ENCODE measurements around the gene C21orf58. TPM values are rescaled to one million over a fixed set of nuclear protein-coding genes. Genes with fewer than 3 reads are reported as not detected.

C21orf58 gene
- polyA plus RNA-seq, 3 donors = 0.15 to 0.73 (median 0.21) TPM

DNA sequence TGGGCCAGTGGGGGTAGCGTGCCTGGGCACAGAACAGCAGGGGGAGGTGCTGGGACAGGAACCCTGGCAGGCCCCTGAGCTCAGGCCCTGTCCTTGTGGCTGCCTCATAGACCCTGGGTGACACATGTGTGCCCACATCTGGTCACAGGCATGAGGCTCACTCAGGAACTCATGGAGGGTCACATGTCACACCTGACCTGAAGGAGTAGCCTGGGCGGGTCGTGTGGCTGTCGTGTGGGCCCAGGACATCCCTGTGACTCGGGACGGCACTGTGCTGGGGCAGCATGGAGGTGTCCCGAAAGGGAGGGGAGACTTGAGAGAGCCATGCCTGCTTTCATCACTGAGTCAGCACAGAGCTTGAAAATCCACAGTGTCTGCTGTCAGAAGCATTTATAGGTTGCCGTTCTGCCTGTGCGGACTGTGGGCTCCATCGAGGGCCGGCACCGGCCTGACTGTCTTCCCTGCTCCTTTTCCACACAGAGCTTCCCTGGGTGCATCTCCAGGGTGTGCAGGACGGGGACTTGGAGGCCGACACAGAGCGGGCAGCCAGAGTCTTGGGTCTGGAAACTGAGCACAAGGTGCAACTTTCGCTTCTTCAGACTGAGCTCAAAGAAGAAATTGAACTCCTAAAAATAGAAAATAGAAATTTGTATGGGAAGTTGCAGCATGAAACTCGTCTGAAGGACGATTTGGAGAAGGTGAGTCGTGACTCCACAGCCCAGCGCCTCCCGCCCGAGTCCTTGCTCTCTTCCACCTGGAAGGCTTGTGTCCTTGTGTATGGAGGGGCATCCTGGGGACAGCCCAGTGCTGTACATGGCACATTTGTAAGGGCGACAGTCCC, 33.0 kb upstream of the C21orf58 start:
- H3K27me3 ChIP-seq (ENCODE audit: control insufficient read depth in 2 of 2, insufficient read depth in 2 of 2, low read length in 2 of 2) = no peaks in the 10 kb centered on the region
- H3K4me3 ChIP-seq (replicated peaks in 1 of 3; ENCODE audit: low read depth in 2 of 3, low read length in 3 of 3) = no peak overlapping the region
- no peak overlapping the region for H3K9ac ChIP-seq (ENCODE audit: insufficient read depth, low read length, poor library complexity, severe bottlenecking)
- no peaks in the 10 kb centered on the region for H3K79me2 ChIP-seq (ENCODE audit: insufficient read depth, low read length)
- H3K27ac ChIP-seq (ENCODE audit: low read depth in 1 of 2, low read length in 2 of 2) = no peak overlapping the region
- Mint-ChIP-seq H3K4me1 (no peaks in the 10 kb centered on the region), H3K9me3 (peaks cover 0 to 5% (median 0%) of the 10 kb centered on the region in 7 donors), H3K27ac (peak overlapping the region in 4 of 7 donors; percentile 30 to 59 (median 47)), H3K36me3 (peaks cover 75 to 97% of the 10 kb centered on the region in 2 donors), H3K4me3 (no peak overlapping the region), H3K27me3 (ENCODE audit: low read depth in 3 of 3) (peaks cover 0 to 3% (median 0%) of the 10 kb centered on the region in 3 donors)
- TF ChIP-seq, protein P1, sequence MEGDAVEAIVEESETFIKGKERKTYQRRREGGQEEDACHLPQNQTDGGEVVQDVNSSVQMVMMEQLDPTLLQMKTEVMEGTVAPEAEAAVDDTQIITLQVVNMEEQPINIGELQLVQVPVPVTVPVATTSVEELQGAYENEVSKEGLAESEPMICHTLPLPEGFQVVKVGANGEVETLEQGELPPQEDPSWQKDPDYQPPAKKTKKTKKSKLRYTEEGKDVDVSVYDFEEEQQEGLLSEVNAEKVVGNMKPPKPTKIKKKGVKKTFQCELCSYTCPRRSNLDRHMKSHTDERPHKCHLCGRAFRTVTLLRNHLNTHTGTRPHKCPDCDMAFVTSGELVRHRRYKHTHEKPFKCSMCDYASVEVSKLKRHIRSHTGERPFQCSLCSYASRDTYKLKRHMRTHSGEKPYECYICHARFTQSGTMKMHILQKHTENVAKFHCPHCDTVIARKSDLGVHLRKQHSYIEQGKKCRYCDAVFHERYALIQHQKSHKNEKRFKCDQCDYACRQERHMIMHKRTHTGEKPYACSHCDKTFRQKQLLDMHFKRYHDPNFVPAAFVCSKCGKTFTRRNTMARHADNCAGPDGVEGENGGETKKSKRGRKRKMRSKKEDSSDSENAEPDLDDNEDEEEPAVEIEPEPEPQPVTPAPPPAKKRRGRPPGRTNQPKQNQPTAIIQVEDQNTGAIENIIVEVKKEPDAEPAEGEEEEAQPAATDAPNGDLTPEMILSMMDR (IDR thresholded peaks at IDR 0.05) = no peak
- H3K4me2 ChIP-seq (replicated peaks; ENCODE audit: extremely low read depth, low read length, poor library complexity, severe bottlenecking) = no peak overlapping the region
- no peaks in the 10 kb centered on the region for H4K20me1 ChIP-seq (ENCODE audit: insufficient read depth, low read length)
- H3K4me1 ChIP-seq (ENCODE audit: control insufficient read depth in 1 of 2, insufficient read depth in 2 of 2, low read length in 2 of 2) = no peaks in the 10 kb centered on the region
- H3K36me3 ChIP-seq (replicated peaks in 1 of 2; ENCODE audit: control insufficient read depth in 1 of 2, insufficient read depth in 2 of 2, low read length in 2 of 2) = peaks cover 74 to 88% of the 10 kb centered on the region in 2 donors
- no peaks in the 10 kb centered on the region for H3K9me3 ChIP-seq (replicated peaks in 1 of 2; ENCODE audit: control insufficient read depth in 1 of 2, insufficient read depth in 1 of 2, low read length in 2 of 2)
- no peak for DNase-seq
- 88% methylated on average over 21 of the region's 23 CpGs for WGBS (ENCODE audit: insufficient coverage)
- no peak overlapping the region for H2AFZ ChIP-seq (ENCODE audit: insufficient read depth, low read depth, low read length, poor library complexity, severe bottlenecking)
- intact Hi-C loops (cut with micrococcal nuclease) = no loop called here

DNA sequence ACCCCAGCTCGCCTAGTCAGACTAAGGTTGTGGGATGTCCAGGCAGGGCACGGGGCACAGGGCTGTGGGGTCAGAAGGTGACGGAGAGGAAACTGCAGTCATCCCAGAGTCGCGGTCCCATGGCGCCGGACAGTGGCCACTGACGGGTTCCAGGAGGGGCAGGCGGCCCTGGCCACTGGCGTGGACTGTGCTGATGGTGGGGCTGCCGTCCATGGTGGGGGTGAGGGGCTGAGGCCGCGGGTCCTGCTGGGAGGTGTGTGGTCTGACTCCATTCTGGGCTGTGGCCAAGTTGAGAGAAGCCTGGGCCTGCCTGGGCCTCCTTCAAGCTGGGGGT, 32.3 kb upstream of the C21orf58 start:
- Histone ChIP-seq H3K36me3 (replicated peaks in 1 of 2; ENCODE audit: control insufficient read depth in 1 of 2, insufficient read depth in 2 of 2, low read length in 2 of 2) (peaks cover 76 to 88% of the 10 kb centered on the region in 2 donors), H3K9ac (ENCODE audit: insufficient read depth, low read length, poor library complexity, severe bottlenecking) (no peak overlapping the region), H3K4me3 (replicated peaks in 1 of 3; ENCODE audit: low read depth in 2 of 3, low read length in 3 of 3) (no peak overlapping the region), H3K4me1 (ENCODE audit: control insufficient read depth in 1 of 2, insufficient read depth in 2 of 2, low read length in 2 of 2) (no peaks in the 10 kb centered on the region), H3K9me3 (replicated peaks in 1 of 2; ENCODE audit: control insufficient read depth in 1 of 2, insufficient read depth in 1 of 2, low read length in 2 of 2) (no peaks in the 10 kb centered on the region), H3K79me2 (ENCODE audit: insufficient read depth, low read length) (no peaks in the 10 kb centered on the region), H3K4me2 (replicated peaks; ENCODE audit: extremely low read depth, low read length, poor library complexity, severe bottlenecking) (no peak overlapping the region), H3K27ac (ENCODE audit: low read depth in 1 of 2, low read length in 2 of 2) (no peak overlapping the region), H2AFZ (ENCODE audit: insufficient read depth, low read depth, low read length, poor library complexity, severe bottlenecking) (no peak overlapping the region), H4K20me1 (ENCODE audit: insufficient read depth, low read length) (no peaks in the 10 kb centered on the region), H3K27me3 (ENCODE audit: control insufficient read depth in 2 of 2, insufficient read depth in 2 of 2, low read length in 2 of 2) (no peaks in the 10 kb centered on the region)
- Mint-ChIP-seq H3K4me1 (no peaks in the 10 kb centered on the region), H3K27ac (no peak overlapping the region), H3K4me3 (no peak overlapping the region), H3K9me3 (peaks cover 0 to 5% (median 0%) of the 10 kb centered on the region in 7 donors), H3K36me3 (peaks cover 77 to 97% of the 10 kb centered on the region in 2 donors), H3K27me3 (ENCODE audit: low read depth in 3 of 3) (peaks cover 0 to 3% (median 0%) of the 10 kb centered on the region in 3 donors)
- WGBS (ENCODE audit: insufficient coverage) = 99% methylated on average over 8 of the region's 13 CpGs
- no peak for DNase-seq
- intact Hi-C loops (cut with micrococcal nuclease) = no loop called here
- TF ChIP-seq, protein P1 (IDR thresholded peaks at IDR 0.05) = no peak
